Testis (tissue), 3 donors: ENCODE measurements around the gene GLYR1. TPM values are rescaled to one million over a fixed set of nuclear protein-coding genes. Genes with fewer than 3 reads are reported as not detected.
A peak's percentile ranks its signal among the peaks of the same experiment; 100 is the strongest.

ENCODE experiments used
- DNase-seq: peaks from one replicate; pipeline ENCODE4 v3.0.0-alpha.2; 2019
- H3K27ac ChIP-seq, 2 donors: fragments of 200-600 bp; sonication (generic); one replicate each; pipeline ENCODE4 v1.5.1; 2019
- H3K27me3 ChIP-seq: fragments of 200-600 bp; sonication (generic); one replicate; pipeline ENCODE4 v1.5.1; 2019
- H3K36me3 ChIP-seq: fragments of 200-600 bp; sonication (generic); one replicate; pipeline ENCODE4 v1.5.1; 2017; ENCODE audit warnings: low read depth; ENCODE audit errors: missing control alignments
- H3K4me1 ChIP-seq: fragments of 200-600 bp; sonication (generic); one replicate; pipeline ENCODE4 v1.5.1; 2019
- H3K4me3 ChIP-seq, 2 donors: fragments of 200-600 bp; sonication (generic); one replicate each; pipeline ENCODE4 v1.5.1; 2017 to 2019
- H3K9me3 ChIP-seq: fragments of 200-600 bp; sonication (generic); one replicate; pipeline ENCODE4 v1.5.1; 2017
- POLR2A ChIP-seq: fragments of 450-650 bp; IDR thresholded peaks from one replicate; pipeline ENCODE4 v1.6.1; 2017; ENCODE audit warnings: antibody characterized with exemption, mild to moderate bottlenecking, moderate library complexity
- WGBS, 2 donors: methylation state at CpG; one replicate each; pipeline ENCODE4 v1.1.5; 2018; 5-methylcytosine and 5-hydroxymethylcytosine counted together
- intact Hi-C: fragments of 100-400 bp; cut with DNase I; formaldehyde crosslinking; loops from one replicate; pipeline ENCODE4 v1.15.1; 2023; ENCODE audit warnings: low total_unique reads
- polyA plus RNA-seq: library from polyadenylated mRNA; stranded (reverse); fragments of 350-450 nt; fragmentation: Illumina TruSeq; extraction: RNeasy Lipid Tissue Mini Kit (QIAGEN cat#74804); gene quantifications from one replicate; pipeline ENCODE4 v1.2.3, GENCODE V29; 2014; ENCODE audit warnings: low read depth, low replicate concordance; ENCODE audit not compliant: insufficient read depth
- total RNA-seq, 2 donors: library from RNA; depleted of rRNA; stranded (reverse); fragments of >200 nt; gene quantifications; one replicate each; pipeline ENCODE4 v1.2.3, GENCODE V29; 2016
- TF ChIP-seq, protein P1 (sequence below), 3 experiments: fragments of 450-650 bp in 2 of 3; fragments of 200-600 bp in 1 of 3; sonication (generic) in 1 of 3; IDR thresholded peaks; one replicate each; pipeline ENCODE4 v1.5.1; 2016 to 2019; ENCODE audit warnings: antibody characterized with exemption in 3 of 3, mild to moderate bottlenecking in 2 of 3, moderate library complexity in 1 of 3

GLYR1 gene
- total and polyA plus RNA-seq, 3 donors from 2014 or later, result 66.6 to 83.5 (median 70.5) TPM

DNA sequence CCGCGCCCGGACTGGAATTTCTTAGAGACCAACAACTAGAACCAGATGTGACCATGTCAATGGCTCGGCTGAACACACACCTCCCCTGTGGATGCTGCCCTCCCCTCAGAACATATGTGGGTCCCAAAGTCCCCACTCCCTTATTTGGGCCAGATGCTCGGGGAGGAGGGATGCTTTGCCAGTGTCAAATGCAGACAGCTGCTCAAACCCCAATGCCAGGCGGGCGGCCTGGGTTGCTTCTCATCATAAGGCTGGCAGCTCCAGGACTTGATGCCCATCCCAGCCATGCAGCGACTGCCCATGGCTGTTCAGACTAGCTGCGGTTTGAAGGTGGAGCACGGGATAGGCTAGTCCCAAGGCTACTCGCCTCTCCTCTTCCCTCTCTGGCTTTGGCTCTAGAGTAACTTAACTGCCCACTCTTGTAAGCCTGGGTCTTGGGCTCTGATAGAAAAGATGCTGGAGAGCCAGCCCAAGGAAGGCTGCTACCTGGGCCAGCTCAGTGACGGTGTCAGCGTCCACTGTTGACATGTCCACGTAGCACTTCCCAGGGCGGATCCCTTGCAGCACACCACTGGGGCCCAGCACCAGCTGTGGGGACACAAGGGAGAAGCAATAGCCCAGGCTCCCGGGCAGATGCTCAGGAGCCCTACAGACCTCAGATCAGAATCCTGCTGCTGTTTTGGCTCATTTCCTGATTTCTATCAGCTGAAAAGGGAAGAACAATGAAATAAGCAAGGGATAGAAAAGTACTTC is 33.7 kb downstream of the GLYR1 start:
- Histone ChIP-seq H3K27me3 (no peaks in the 10 kb centered on the region), H3K9me3 (no peaks in the 10 kb centered on the region), H3K4me3 (no peak overlapping the region), H3K36me3 (no peaks in the 10 kb centered on the region), H3K27ac (no peak overlapping the region), H3K4me1 (no peaks in the 10 kb centered on the region)
- TF ChIP-seq POLR2A, result no peak
- TF ChIP-seq, protein P1, sequence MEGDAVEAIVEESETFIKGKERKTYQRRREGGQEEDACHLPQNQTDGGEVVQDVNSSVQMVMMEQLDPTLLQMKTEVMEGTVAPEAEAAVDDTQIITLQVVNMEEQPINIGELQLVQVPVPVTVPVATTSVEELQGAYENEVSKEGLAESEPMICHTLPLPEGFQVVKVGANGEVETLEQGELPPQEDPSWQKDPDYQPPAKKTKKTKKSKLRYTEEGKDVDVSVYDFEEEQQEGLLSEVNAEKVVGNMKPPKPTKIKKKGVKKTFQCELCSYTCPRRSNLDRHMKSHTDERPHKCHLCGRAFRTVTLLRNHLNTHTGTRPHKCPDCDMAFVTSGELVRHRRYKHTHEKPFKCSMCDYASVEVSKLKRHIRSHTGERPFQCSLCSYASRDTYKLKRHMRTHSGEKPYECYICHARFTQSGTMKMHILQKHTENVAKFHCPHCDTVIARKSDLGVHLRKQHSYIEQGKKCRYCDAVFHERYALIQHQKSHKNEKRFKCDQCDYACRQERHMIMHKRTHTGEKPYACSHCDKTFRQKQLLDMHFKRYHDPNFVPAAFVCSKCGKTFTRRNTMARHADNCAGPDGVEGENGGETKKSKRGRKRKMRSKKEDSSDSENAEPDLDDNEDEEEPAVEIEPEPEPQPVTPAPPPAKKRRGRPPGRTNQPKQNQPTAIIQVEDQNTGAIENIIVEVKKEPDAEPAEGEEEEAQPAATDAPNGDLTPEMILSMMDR (IDR thresholded peaks at IDR 0.05), result no peak
- 94 to 97% methylated on average over 15 to 16 of the region's 16 CpGs for WGBS, 2 donors
- intact Hi-C loops, result no loop called here
- DNase-seq, result no peak

DNA sequence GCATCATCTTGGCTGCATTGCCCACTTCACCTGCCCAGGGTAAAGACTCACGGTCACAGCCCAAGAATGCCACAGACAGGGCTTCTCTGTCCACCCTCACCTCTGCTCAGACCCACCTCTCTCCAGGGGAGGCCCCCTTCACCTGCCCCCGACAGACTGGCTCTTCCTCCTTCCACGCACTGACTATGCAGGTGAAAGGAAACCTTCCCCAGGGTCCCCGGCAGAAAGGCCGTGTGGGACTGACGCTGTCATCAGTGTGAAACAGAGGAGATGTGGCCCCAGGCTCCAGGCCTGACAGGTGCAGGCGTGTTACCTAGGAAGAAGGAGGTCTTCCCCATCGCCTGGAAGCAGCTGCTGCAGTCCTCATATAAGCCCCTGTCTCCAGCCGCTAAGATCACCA is 35.3 kb downstream of the GLYR1 start:
- intact Hi-C loops, result no loop called here
- Histone ChIP-seq H3K4me1 (no peaks in the 10 kb centered on the region), H3K27me3 (no peaks in the 10 kb centered on the region), H3K4me3 (no peak overlapping the region), H3K27ac (no peak overlapping the region), H3K9me3 (no peaks in the 10 kb centered on the region), H3K36me3 (no peaks in the 10 kb centered on the region)
- 87 to 95% methylated on average over 9 of the region's 9 CpGs for WGBS, 2 donors
- no peak for TF ChIP-seq POLR2A
- TF ChIP-seq, protein P1 (IDR thresholded peaks at IDR 0.05), result no peak
- no peak for DNase-seq

DNA sequence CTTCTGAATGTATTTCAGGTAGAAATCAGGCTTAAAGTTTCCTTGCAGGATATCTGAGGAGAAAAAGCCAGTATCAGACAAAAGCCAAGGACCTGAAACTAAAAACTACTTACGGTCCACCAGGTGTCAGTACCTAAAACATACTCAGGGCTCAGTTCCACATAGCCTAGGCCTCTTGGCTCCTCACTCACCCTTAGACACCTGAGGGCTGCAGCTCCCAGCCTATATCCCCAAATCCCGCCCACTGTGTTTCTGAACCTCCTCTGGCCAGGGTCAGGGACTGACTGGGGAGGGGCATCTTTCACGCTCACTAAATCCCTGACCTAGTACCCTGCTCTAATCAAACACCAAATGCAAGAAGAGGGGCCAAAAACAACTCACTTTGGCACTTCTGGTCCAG is 35.8 kb downstream of the GLYR1 start:
- intact Hi-C loops, result no loop called here
- H3K4me3 ChIP-seq, result no peak overlapping the region
- DNase-seq, result no peak
- H3K27ac ChIP-seq, result no peak overlapping the region
- TF ChIP-seq, protein P1 (IDR thresholded peaks at IDR 0.05), result no peak
- TF ChIP-seq POLR2A, result no peak
- H3K27me3 ChIP-seq, result no peaks in the 10 kb centered on the region
- no peaks in the 10 kb centered on the region for H3K4me1 ChIP-seq
- no peaks in the 10 kb centered on the region for H3K36me3 ChIP-seq
- H3K9me3 ChIP-seq, result no peaks in the 10 kb centered on the region
- WGBS, 2 donors, result 94 to 100% methylated on average over 3 of the region's 3 CpGs

DNA sequence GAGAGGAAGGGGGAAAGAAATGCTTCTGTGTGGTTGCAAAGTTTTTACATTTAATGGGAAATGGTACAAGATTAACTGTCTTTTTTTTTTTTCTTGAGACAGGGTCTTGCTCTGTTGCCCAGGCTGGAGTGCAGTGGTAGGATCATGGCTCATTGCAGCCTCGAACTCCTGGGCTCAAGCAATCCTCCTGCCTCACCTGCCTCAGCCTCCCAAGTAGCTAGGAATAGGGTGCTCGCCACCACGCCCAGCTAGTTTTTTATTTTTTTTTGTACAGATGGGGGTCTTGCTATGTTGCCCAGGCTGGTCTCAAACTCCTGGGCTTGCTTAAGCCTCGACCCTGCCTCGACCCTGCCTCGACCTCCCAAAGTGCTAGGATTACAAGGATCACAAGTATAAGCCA is 40.8 kb downstream of the GLYR1 start:
- H3K4me3 ChIP-seq, result no peak overlapping the region
- 91 to 96% methylated on average over 6 of the region's 6 CpGs for WGBS, 2 donors
- H3K27me3 ChIP-seq, result no peaks in the 10 kb centered on the region
- no peak for TF ChIP-seq POLR2A
- TF ChIP-seq, protein P1 (IDR thresholded peaks at IDR 0.05), result no peak
- DNase-seq, result no peak
- H3K9me3 ChIP-seq, result no peaks in the 10 kb centered on the region
- H3K27ac ChIP-seq, result no peak overlapping the region
- no peaks in the 10 kb centered on the region for H3K36me3 ChIP-seq
- intact Hi-C loops, result no loop called here
- H3K4me1 ChIP-seq, result peaks cover 9% of the 10 kb centered on the region

DNA sequence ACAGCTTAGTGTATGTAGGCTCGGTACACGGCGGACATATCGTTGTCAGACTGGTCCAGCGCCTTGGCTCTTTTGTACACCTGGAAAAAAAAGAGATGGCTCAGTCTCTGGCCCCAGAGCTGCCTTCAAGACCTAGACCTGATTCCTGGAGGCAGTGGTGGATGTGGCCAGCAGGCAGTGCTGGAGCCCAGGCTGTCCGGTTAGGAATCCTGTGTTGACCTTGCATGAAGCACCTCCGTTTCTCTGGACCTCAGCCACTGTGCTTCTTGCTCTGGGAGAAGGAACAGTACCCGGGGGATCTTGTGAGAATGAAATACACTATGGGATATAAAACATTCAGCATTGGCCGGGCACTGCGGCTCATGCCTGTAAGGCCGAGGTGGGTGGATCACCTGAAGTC is 41.9 kb downstream of the GLYR1 start:
- H3K4me3 ChIP-seq, result no peak overlapping the region
- peak; percentile 36 for DNase-seq
- no peaks in the 10 kb centered on the region for H3K27me3 ChIP-seq
- WGBS, 2 donors, result 75 to 89% methylated on average over 8 to 11 of the region's 11 CpGs
- no peak for TF ChIP-seq POLR2A
- TF ChIP-seq, protein P1 (IDR thresholded peaks at IDR 0.05), result no peak
- H3K4me1 ChIP-seq, result peaks cover 12% of the 10 kb centered on the region
- H3K9me3 ChIP-seq, result no peaks in the 10 kb centered on the region
- H3K36me3 ChIP-seq, result no peaks in the 10 kb centered on the region
- intact Hi-C loops, result no loop called here
- H3K27ac ChIP-seq, result peak overlapping the region in 1 of 2 donors; percentile 42
